Lower leg skin (tissue), 4 donors: ENCODE measurements around the gene CYB561A3. TPM values are rescaled to one million over a fixed set of nuclear protein-coding genes. Genes with fewer than 3 reads are reported as not detected.

Source experiments
- DNase-seq, 2 donors: peaks; one replicate each; pipeline ENCODE4 v3.0.0-alpha.2; 2019; ENCODE audit warnings: low spot score in 2 of 2
- H3K4me3 ChIP-seq: fragments of 200-600 bp; sonication (generic); 2 replicates; pipeline ENCODE4 v1.5.1; 2017; ENCODE audit warnings: mild to moderate bottlenecking, low read depth; ENCODE audit not compliant: poor library complexity, severe bottlenecking
- CTCF ChIP-seq, 3 donors: fragments of 450-650 bp; IDR thresholded peaks; one replicate each; pipeline ENCODE4 v1.5.1; 2016; ENCODE audit warnings: antibody characterized with exemption in 3 of 3, mild to moderate bottlenecking in 3 of 3, moderate library complexity in 2 of 3
- POLR2A ChIP-seq, 2 donors: fragments of 450-650 bp; IDR thresholded peaks; one replicate each; pipeline ENCODE4 v1.6.1; 2016 to 2017; ENCODE audit warnings: antibody characterized with exemption in 2 of 2, mild to moderate bottlenecking in 1 of 2, moderate library complexity in 1 of 2
- whole genome bisulfite sequencing, 2 donors: methylation state at CpG; one replicate each; pipeline ENCODE4 v1.1.5; 2018; 5-methylcytosine and 5-hydroxymethylcytosine counted together
- intact Hi-C: fragments of 100-400 bp; cut with DNase I; formaldehyde crosslinking; loops from one replicate; pipeline ENCODE4 v1.15.0; 2023; ENCODE audit warnings: low total_unique reads
- total RNA-seq, 4 donors: library from RNA; depleted of rRNA; stranded (reverse); fragments of >200 nt; gene quantifications; one replicate each; pipeline ENCODE4 v1.1.0, GENCODE V29; 2016

CYB561A3 gene
- total RNA-seq, 4 donors from 2014 or later, result 55.7 to 102 (median 76.8) TPM

- intact Hi-C loops, result no loop called here
- TF ChIP-seq CTCF (IDR thresholded peaks at IDR 0.05), result no peak
- no peak for DNase-seq
- WGBS, 2 donors, result 90 to 91% methylated on average over 10 of the region's 10 CpGs
- H3K4me3 ChIP-seq, result no peak overlapping the region
These were observed 11.8 kb downstream of the CYB561A3 start for GRCh38 chr11:61349916-61350315.

- no peak for DNase-seq
- no peak overlapping the region for H3K4me3 ChIP-seq
- TF ChIP-seq POLR2A (IDR thresholded peaks at IDR 0.05) (no peak), CTCF (IDR thresholded peaks at IDR 0.05) (no peak)
- intact Hi-C loops, result no loop called here
- 81 to 90% methylated on average over 12 of the region's 12 CpGs for WGBS, 2 donors
These were observed 12.4 kb downstream of the CYB561A3 start for GRCh38 chr11:61349189-61349751.

GRCh38 chr11:61347916-61348461 is 13.7 kb downstream of the CYB561A3 start:
- no peak for DNase-seq
- H3K4me3 ChIP-seq, result no peak overlapping the region
- intact Hi-C loops, result no loop called here
- TF ChIP-seq CTCF (IDR thresholded peaks at IDR 0.05) (no peak), POLR2A (IDR thresholded peaks at IDR 0.05) (no peak)
- WGBS, 2 donors, result 75 to 76% methylated on average over 11 of the region's 11 CpGs

- no peak for DNase-seq
These were observed 15.5 kb downstream of the CYB561A3 start for GRCh38 chr11:61345954-61346843.

GRCh38 chr11:61345170-61345610 is 16.5 kb downstream of the CYB561A3 start:
- WGBS, 2 donors, result 10 to 23% methylated on average over 3 to 4 of the region's 4 CpGs
- no peak overlapping the region for H3K4me3 ChIP-seq
- TF ChIP-seq CTCF (IDR thresholded peaks at IDR 0.05) (no peak), POLR2A (IDR thresholded peaks at IDR 0.05) (no peak)
- peak in 1 of 2 donors; percentile 88 for DNase-seq
- intact Hi-C loops, result no loop called here

More at GRCh38 chr11:61345954-61346843, 15.5 kb downstream of the CYB561A3 start:
- intact Hi-C loops, result no loop called here
- no peak for TF ChIP-seq POLR2A (IDR thresholded peaks at IDR 0.05)
- TF ChIP-seq CTCF (IDR thresholded peaks at IDR 0.05), result no peak
- WGBS, 2 donors, result 26 to 36% methylated on average over 11 to 12 of the region's 14 CpGs
- no peak overlapping the region for H3K4me3 ChIP-seq
